Erythroblast (primary cell): ENCODE results near the gene NFIX.

Source experiments
- DNase-seq, 2 experiments: peaks; one replicate each; lab custom pipeline; 2025; lab: John Stamatoyannopoulos, UW
- GATA1 ChIP-seq: IDR thresholded peaks from 2 replicates; pipeline ENCODE4 v1.6.1; 2011; ENCODE audit warnings: low read depth, mild to moderate bottlenecking, control low read depth, low read length, moderate library complexity
- POLR2A ChIP-seq: IDR thresholded peaks from 2 replicates; pipeline ENCODE4 v1.6.1; 2011; ENCODE audit warnings: mild to moderate bottlenecking, low read length

Gene NFIX

DNA sequence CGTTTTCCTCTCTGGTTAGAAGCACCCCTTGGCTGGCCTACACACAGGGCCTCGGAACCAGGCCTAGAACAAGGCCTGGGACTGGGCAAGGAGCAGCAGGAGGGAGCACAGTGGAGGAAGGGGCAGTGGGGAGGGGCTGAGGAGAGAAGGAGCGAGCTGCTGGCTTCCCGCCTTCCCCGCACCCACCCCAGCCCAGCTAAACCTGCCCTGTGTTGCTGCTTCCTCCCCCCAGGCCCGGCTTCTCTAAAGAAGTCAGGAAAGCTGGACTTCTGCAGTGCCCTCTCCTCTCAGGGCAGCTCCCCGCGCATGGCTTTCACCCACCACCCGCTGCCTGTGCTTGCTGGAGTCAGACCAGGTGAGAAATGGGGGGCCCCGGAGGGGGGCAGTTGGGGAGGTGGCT lies 83.1 kb downstream of the NFIX start:
- TF ChIP-seq POLR2A (no peak), GATA1 (no peak)
- DNase-seq: no peak

DNA sequence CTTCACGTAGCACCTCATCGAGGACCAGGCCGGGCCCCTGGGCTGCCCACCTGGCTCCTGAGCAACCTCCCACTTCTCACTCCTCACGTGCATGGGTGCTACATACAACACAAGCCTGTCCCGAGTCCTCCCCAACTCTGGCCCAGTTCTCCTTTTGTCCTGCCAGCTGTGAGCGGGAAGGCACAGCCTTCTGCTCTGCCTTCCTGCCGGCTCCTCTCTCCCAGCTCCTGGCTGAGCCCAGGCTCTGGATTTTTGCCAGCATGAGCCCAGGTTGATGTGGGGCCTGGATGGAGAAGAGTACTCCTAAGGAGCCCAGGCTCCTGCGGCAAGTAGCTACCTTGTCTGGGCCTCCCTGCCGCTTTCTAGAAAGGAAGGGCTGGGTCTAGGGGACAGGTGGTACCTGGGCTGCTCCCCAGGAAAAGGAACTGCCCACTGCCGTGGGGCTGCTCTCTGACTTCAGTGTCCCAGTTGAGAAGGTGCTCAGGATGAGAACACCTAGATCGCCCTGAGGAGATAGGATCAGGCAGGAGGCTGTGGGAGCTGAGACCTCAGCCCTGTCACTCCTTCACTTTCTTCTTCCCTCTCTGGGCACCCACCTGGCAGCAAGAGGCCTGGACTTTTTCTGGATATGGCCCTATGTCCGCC lies 83.7 kb downstream of the NFIX start:
- DNase-seq: no peak
- TF ChIP-seq GATA1: no peak
- TF ChIP-seq POLR2A: no peak

- peak; percentile 90 to 92 for DNase-seq
These were observed 84.3 kb downstream of the NFIX start for GRCh38 chr19:13079542-13079986.

DNA sequence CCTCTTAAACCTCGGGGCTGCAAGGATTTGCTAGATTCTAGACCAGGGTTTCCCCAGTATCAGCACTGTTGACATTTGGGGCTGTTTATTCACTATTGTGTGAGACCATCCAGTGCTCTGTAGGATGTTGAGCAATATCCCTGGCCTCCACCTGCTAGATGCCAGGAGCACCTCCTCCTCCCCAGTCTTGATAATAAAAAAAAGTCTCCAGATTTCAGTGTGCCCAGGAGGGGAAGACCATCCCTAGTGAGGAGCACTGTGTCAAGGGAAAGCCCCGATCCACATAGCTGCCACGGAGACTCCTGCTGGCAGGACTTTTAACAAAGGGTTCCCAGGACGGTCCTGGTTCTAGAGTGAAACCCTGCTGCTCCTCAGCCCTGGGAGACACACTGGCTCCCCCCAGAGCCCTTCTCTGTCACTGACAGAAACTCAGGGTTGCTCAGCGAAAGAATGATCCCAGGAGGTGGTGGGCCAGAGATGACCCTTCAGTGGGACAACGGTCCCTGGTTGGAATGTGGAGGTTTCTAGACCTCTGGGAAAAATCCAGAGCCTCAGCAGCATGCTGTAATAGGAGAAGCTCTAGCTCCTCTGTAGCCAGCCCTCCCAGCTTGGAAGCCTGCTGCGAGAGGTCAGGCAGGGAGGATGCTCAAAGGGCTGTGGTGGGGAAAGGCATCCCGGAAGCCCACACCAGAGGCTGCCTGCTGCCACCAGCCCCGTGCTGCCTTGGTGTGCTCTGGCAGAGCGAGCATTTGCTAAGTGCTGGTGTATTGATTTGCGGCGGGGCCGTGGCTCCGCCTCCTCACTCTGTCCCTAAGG lies 87.1 kb downstream of the NFIX start:
- TF ChIP-seq GATA1: no peak
- TF ChIP-seq POLR2A: no peak
- peak; percentile 56 to 69 for DNase-seq

More at GRCh38 chr19:13079542-13079986, 84.3 kb downstream of the NFIX start:
- TF ChIP-seq GATA1 (no peak), POLR2A (peak; percentile 59)

GRCh38 chr19:13083008-13083404 lies 87.7 kb downstream of the NFIX start:
- no peak for DNase-seq
- no peak for TF ChIP-seq GATA1
- no peak for TF ChIP-seq POLR2A

DNA sequence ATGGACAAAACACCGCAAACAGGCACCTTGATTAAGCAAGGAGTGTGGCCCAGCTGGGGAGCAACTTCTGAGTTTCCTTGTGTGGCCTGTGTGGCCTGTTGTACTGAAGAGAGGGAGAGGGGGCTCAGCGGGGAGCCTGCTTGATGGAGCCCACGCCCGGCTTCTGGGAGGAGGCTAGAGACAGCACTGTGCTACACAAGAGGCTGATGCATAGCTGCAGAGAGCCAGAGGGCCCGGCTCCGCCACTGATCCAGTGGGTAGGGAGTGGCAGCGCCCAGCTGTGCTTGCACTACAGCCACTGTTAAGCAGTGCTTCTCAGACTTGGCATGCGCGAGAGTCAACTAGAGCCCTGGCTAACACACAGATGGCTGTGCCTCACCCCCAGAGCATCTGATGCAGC lies 88.4 kb downstream of the NFIX start:
- TF ChIP-seq POLR2A (no peak), GATA1 (no peak)
- no peak for DNase-seq

GRCh38 chr19:13085666-13086065 lies 90.4 kb downstream of the NFIX start:
- no peak for DNase-seq

DNA sequence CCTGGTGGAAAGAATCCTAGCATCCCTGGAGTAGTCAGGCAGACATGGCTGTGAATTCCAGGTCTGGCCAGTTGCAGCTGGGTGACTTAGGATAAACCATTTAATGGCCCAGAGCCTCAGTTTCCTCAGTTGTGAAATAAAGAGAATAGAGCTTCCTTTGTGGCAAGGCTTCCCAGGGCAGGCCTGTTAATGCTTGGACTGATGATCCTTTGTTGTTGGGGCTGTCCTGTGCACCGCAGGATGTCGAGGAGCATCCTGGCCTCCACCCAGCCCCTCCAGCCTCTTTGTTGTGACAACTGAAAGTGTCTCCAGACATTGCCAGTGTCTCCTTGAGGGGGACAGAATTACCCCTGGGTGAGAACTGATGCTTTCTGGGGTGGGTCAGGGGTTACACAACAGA lies 91.1 kb downstream of the NFIX start:
- TF ChIP-seq GATA1 (no peak), POLR2A (no peak)

More at GRCh38 chr19:13085666-13086065, 90.4 kb downstream of the NFIX start:
- no peak for TF ChIP-seq POLR2A
- TF ChIP-seq GATA1: no peak

GRCh38 chr19:13087295-13087694 lies 92.0 kb downstream of the NFIX start:
- TF ChIP-seq POLR2A (no peak), GATA1 (no peak)
- no peak for DNase-seq

More for the DNA sequence above, 91.1 kb downstream of the NFIX start:
- DNase-seq: no peak

- no peak for DNase-seq
- TF ChIP-seq POLR2A (no peak), GATA1 (no peak)
These were observed 92.7 kb downstream of the NFIX start for GRCh38 chr19:13087795-13088537.

DNA sequence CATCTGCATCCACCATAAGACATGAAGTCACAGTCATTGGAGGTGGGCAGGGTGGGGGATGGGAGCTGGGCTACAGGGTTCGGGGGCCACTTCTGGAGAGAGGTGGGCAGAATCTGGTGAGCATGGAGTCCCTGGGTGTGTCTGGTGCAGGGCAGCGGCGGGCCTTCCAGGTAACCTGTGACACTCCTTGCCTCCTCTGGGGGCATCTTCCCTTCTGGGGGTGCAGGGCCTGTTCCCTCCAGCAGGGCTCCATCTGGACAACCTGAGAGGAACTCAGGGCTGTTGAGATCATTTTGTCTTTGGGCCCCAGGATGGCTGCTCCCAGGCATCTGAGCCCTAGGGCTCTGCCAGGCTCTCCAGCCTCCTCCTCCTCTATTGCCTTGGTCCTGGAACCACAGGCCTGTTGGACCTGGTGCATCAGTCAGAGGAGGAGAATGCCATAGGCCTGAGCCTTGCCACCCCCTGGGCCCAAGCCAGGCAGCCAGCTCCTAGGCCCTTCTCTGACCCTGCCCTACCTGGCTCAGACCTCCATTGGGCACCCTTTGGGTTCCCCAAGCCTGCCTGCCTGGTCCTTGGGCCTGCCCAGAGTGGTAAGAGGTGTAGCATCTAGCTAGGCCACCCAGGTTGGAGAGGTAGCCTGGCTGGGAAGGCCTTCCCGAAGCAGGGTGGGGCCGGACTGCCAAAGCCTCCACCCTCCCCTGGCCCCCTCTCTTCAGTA lies 94.0 kb downstream of the NFIX start:
- no peak for TF ChIP-seq GATA1
- no peak for TF ChIP-seq POLR2A
- DNase-seq: peak; percentile 60 to 65

DNA sequence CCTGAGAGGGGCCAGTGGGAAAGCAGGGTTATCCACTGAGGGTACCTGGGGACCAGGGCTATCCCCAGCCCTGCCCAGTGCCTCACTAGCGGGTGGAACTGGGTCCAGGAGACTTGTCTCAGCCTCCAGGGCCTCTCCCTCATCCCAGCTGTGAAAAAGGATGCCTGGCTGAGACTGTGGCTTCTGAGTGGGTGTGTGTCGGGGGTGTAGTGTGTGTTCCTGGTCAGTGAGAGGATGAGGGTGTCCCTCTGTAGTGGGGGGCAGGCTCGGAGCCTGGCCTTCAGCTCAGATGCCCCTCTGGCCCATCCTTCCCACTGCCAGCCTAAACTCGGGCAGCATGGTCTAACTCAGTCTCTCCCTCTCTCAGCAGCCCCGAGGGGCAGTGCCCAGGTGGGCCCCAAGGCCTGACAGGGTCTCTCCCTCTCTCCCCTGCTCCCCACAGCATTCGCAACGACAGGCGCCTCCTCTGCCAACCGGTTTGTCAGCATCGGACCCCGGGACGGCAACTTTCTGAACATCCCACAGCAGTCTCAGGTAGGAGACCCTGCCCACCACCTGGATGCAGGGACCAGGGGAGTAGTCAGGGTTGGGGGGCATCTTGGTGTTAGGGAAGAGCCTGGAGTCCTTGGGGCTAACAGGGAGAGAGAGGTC lies 94.7 kb downstream of the NFIX start:
- TF ChIP-seq POLR2A (no peak), GATA1 (no peak)
- DNase-seq: no peak

- DNase-seq: no peak
- TF ChIP-seq GATA1 (no peak), POLR2A (no peak)
These were observed 95.4 kb downstream of the NFIX start for GRCh38 chr19:13090511-13091231.
